H1 (cell line): ENCODE results near the gene RAB26. TPM values are rescaled to one million over a fixed set of nuclear protein-coding genes. Genes with fewer than 3 reads are reported as not detected.

Experiments used
- BCL11A ChIP-seq, 2 experiments: IDR thresholded peaks; one replicate each; pipeline ENCODE4 v1.6.1; 2011; ENCODE audit warnings: low read depth in 2 of 2, low read length in 2 of 2, mild to moderate bottlenecking in 2 of 2
- CEBPB ChIP-seq: IDR thresholded peaks from 2 replicates; pipeline ENCODE4 v1.6.1; 2012; ENCODE audit warnings: low read depth, low read length
- KDM1A ChIP-seq: fragments of 200-600, 300-600 bp; sonication (generic); IDR thresholded peaks from 2 replicates; pipeline ENCODE4 v1.7.1; 2016; ENCODE audit warnings: mild to moderate bottlenecking, low read length, borderline replicate concordance
- KDM4A ChIP-seq: IDR thresholded peaks from one replicate; pipeline ENCODE4 v1.7.1; 2012; ENCODE audit warnings: low read depth, mild to moderate bottlenecking, moderate library complexity, low read length, inconsistent platforms; ENCODE audit not compliant: severe bottlenecking
- KDM5A ChIP-seq: fragments of 200-600 bp; IDR thresholded peaks from 2 replicates; pipeline ENCODE4 v1.7.1; 2012; ENCODE audit warnings: mild to moderate bottlenecking, low read length, inconsistent platforms, mixed read lengths
- NANOG ChIP-seq: IDR thresholded peaks from 2 replicates; pipeline ENCODE4 v1.6.1; 2011; ENCODE audit warnings: low read length, low read depth, mild to moderate bottlenecking, inconsistent platforms; ENCODE audit not compliant: insufficient read depth, poor library complexity, severe bottlenecking
- POLR2A ChIP-seq, 2 experiments: IDR thresholded peaks; 1 replicate in 1 of 2; 2 replicates in 1 of 2; pipeline ENCODE4 v1.6.1; 2011; ENCODE audit warnings: low read depth in 2 of 2, low read length in 2 of 2, mild to moderate bottlenecking in 2 of 2; ENCODE audit errors: control extremely low read depth in 1 of 2
- RFX5 ChIP-seq: IDR thresholded peaks from 2 replicates; pipeline ENCODE4 v1.6.1; 2011; ENCODE audit warnings: low read depth, low read length, improper control_type of control experiment, borderline replicate concordance
- RNF2 ChIP-seq: fragments of 200-900, 300-1000 bp; sonication (generic); IDR thresholded peaks from 2 replicates; pipeline ENCODE4 v1.7.1; 2016; ENCODE audit warnings: borderline replicate concordance, low read depth, mild to moderate bottlenecking, antibody characterized with exemption, low read length; ENCODE audit not compliant: poor library complexity, severe bottlenecking; ENCODE audit errors: missing control alignments
- SAP30 ChIP-seq: fragments of 300-600 bp; sonication (generic); IDR thresholded peaks from 2 replicates; pipeline ENCODE4 v1.7.1; 2012; ENCODE audit warnings: low read length, moderate library complexity, mild to moderate bottlenecking, inconsistent platforms; ENCODE audit not compliant: insufficient read depth, insufficient replicate concordance
- SUZ12 ChIP-seq: fragments of 200-600 bp; sonication (generic); IDR thresholded peaks from 2 replicates; pipeline ENCODE4 v1.6.1; 2012; ENCODE audit warnings: mild to moderate bottlenecking, inconsistent platforms, low read length, moderate library complexity, mixed read lengths
- polyA plus RNA-seq, 7 experiments: library from polyadenylated mRNA; depleted of rRNA in 3 of 7; stranded (reverse) in 5 of 7; unstranded in 2 of 7; fragments of >200 nt in 5 of 7; fragments of 200-250 nt in 2 of 7; gene quantifications; 1 replicate in 5 of 7; 2 replicates in 1 of 7; 4 replicates in 1 of 7; pipeline versions ENCODE4 v1.2.1 to v1.2.3, GENCODE V29; 2011 to 2013; ENCODE audit warnings: missing spikeins in 2 of 7, mixed read lengths in 2 of 7
- total RNA-seq: library from RNA; stranded (reverse); fragmentation: NEBNext Ultra II Directional; extraction: Animal tissue kit (Norgen Biotek cat#: 25700); gene quantifications from 2 replicates; pipeline ENCODE4 v1.2.1, GENCODE V29; 2021
- TF ChIP-seq, protein P1 (sequence below): fragments of 300-600 bp; sonication (generic); IDR thresholded peaks from 2 replicates; pipeline ENCODE4 v1.7.1; 2012; ENCODE audit warnings: low read length, moderate library complexity, mild to moderate bottlenecking, inconsistent platforms; ENCODE audit not compliant: insufficient replicate concordance

Gene RAB26
- total and polyA plus RNA-seq, 2 of the 8 experiments (the other 6 are each of a cell fraction or from before 2014, with no cell fraction given) = 4.3 to 5.4 TPM

DNA sequence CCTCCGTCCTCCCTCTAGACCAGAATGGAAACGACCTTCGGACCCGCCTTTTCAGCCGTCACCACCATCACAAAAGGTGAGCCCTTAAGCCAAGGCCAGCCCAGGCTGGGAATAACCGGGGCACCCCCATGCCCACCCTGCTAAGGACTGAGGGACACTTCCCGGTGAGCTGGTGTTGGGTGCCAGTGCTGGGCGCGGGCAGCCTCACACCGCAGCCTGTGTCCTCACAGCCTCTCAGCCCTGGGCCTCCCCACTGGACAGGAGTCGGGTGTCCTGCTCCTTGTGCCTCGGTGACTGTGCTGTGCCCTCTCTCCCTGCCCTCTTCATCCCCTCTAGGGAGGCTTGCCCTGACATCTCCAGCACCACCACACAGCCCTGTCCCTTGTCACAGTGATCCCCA is 17.4 kb downstream of the RAB26 start (continued):
- TF ChIP-seq, protein P1, sequence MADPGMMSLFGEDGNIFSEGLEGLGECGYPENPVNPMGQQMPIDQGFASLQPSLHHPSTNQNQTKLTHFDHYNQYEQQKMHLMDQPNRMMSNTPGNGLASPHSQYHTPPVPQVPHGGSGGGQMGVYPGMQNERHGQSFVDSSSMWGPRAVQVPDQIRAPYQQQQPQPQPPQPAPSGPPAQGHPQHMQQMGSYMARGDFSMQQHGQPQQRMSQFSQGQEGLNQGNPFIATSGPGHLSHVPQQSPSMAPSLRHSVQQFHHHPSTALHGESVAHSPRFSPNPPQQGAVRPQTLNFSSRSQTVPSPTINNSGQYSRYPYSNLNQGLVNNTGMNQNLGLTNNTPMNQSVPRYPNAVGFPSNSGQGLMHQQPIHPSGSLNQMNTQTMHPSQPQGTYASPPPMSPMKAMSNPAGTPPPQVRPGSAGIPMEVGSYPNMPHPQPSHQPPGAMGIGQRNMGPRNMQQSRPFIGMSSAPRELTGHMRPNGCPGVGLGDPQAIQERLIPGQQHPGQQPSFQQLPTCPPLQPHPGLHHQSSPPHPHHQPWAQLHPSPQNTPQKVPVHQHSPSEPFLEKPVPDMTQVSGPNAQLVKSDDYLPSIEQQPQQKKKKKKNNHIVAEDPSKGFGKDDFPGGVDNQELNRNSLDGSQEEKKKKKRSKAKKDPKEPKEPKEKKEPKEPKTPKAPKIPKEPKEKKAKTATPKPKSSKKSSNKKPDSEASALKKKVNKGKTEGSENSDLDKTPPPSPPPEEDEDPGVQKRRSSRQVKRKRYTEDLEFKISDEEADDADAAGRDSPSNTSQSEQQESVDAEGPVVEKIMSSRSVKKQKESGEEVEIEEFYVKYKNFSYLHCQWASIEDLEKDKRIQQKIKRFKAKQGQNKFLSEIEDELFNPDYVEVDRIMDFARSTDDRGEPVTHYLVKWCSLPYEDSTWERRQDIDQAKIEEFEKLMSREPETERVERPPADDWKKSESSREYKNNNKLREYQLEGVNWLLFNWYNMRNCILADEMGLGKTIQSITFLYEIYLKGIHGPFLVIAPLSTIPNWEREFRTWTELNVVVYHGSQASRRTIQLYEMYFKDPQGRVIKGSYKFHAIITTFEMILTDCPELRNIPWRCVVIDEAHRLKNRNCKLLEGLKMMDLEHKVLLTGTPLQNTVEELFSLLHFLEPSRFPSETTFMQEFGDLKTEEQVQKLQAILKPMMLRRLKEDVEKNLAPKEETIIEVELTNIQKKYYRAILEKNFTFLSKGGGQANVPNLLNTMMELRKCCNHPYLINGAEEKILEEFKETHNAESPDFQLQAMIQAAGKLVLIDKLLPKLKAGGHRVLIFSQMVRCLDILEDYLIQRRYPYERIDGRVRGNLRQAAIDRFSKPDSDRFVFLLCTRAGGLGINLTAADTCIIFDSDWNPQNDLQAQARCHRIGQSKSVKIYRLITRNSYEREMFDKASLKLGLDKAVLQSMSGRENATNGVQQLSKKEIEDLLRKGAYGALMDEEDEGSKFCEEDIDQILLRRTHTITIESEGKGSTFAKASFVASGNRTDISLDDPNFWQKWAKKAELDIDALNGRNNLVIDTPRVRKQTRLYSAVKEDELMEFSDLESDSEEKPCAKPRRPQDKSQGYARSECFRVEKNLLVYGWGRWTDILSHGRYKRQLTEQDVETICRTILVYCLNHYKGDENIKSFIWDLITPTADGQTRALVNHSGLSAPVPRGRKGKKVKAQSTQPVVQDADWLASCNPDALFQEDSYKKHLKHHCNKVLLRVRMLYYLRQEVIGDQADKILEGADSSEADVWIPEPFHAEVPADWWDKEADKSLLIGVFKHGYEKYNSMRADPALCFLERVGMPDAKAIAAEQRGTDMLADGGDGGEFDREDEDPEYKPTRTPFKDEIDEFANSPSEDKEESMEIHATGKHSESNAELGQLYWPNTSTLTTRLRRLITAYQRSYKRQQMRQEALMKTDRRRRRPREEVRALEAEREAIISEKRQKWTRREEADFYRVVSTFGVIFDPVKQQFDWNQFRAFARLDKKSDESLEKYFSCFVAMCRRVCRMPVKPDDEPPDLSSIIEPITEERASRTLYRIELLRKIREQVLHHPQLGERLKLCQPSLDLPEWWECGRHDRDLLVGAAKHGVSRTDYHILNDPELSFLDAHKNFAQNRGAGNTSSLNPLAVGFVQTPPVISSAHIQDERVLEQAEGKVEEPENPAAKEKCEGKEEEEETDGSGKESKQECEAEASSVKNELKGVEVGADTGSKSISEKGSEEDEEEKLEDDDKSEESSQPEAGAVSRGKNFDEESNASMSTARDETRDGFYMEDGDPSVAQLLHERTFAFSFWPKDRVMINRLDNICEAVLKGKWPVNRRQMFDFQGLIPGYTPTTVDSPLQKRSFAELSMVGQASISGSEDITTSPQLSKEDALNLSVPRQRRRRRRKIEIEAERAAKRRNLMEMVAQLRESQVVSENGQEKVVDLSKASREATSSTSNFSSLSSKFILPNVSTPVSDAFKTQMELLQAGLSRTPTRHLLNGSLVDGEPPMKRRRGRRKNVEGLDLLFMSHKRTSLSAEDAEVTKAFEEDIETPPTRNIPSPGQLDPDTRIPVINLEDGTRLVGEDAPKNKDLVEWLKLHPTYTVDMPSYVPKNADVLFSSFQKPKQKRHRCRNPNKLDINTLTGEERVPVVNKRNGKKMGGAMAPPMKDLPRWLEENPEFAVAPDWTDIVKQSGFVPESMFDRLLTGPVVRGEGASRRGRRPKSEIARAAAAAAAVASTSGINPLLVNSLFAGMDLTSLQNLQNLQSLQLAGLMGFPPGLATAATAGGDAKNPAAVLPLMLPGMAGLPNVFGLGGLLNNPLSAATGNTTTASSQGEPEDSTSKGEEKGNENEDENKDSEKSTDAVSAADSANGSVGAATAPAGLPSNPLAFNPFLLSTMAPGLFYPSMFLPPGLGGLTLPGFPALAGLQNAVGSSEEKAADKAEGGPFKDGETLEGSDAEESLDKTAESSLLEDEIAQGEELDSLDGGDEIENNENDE = no peak
- no peak for TF ChIP-seq BCL11A (IDR thresholded peaks at IDR 0.05; ENCODE audit: low read depth in 2 of 2, low read length in 2 of 2)
- no peak for TF ChIP-seq SUZ12
- TF ChIP-seq POLR2A (IDR thresholded peaks at IDR 0.05; ENCODE audit: control extremely low read depth in 1 of 2, low read depth in 2 of 2, low read length in 2 of 2) = no peak
- TF ChIP-seq RNF2 = no peak
- no peak for TF ChIP-seq SAP30
- no peak for TF ChIP-seq KDM4A
- TF ChIP-seq KDM5A = no peak
- TF ChIP-seq CEBPB = no peak
- no peak for TF ChIP-seq RFX5
- TF ChIP-seq NANOG = no peak
- TF ChIP-seq KDM1A = no peak
